ENCODE data around the gene VPS72.

Gene VPS72

GRCh38 chr1:151156515-151156819 lies 33.5 kb downstream of the VPS72 start, which contains the start of gene TNFAIP8L2:
TNFAIP8L2 (plus strand) TSS chr1:151156649; CDS start chr1:151158698, 2,049 bp downstream.
- no peak for DNase-seq
- TF ChIP-seq, protein P1, sequence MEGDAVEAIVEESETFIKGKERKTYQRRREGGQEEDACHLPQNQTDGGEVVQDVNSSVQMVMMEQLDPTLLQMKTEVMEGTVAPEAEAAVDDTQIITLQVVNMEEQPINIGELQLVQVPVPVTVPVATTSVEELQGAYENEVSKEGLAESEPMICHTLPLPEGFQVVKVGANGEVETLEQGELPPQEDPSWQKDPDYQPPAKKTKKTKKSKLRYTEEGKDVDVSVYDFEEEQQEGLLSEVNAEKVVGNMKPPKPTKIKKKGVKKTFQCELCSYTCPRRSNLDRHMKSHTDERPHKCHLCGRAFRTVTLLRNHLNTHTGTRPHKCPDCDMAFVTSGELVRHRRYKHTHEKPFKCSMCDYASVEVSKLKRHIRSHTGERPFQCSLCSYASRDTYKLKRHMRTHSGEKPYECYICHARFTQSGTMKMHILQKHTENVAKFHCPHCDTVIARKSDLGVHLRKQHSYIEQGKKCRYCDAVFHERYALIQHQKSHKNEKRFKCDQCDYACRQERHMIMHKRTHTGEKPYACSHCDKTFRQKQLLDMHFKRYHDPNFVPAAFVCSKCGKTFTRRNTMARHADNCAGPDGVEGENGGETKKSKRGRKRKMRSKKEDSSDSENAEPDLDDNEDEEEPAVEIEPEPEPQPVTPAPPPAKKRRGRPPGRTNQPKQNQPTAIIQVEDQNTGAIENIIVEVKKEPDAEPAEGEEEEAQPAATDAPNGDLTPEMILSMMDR (IDR thresholded peaks at IDR 0.05; ENCODE audit: low read depth, low read length) = no peak
- H3K4me3 ChIP-seq (ENCODE audit: low read depth, low read length) = no peak within 1 kb of the TSS

DNA sequence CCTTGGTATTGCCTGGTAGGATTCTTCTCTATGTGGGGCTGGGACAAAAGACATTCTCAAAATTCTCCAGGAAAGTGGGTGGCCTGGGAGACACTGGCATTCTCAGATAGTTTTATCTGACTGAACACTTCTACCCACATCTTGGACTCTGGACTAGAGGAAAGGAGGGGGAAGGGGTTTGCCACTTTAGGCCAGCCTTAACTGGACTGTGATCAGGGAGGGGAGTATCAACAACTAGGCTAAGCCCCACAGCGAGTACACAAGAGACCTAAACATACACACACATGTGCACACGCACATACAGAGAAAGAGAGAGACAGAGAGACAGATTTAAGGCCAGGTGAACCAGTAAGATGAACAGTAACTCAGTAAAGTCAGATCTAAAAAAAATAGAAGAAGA lies 42.3 kb downstream of the VPS72 start:
- H3K4me1 ChIP-seq = peaks cover 5% of the 10 kb centered on the region
- H3K4me3 ChIP-seq (ENCODE audit: low read depth, low read length) = no peak overlapping the region
- H3K36me3 ChIP-seq = no peaks in the 10 kb centered on the region
- DNase-seq = no peak
- TF ChIP-seq, protein P1 (IDR thresholded peaks at IDR 0.05; ENCODE audit: low read depth, low read length) = no peak
- no peaks in the 10 kb centered on the region for H3K9me3 ChIP-seq
- no peaks in the 10 kb centered on the region for H3K27me3 ChIP-seq

More at GRCh38 chr1:151156515-151156819, 33.5 kb downstream of the VPS72 start, which contains the start of gene TNFAIP8L2:
- H3K27me3 ChIP-seq = no peaks in the 10 kb centered on the region
- H3K36me3 ChIP-seq = peaks cover 19% of the 10 kb centered on the region
- no peaks in the 10 kb centered on the region for H3K9me3 ChIP-seq
- H3K4me1 ChIP-seq = no peaks in the 10 kb centered on the region

DNA sequence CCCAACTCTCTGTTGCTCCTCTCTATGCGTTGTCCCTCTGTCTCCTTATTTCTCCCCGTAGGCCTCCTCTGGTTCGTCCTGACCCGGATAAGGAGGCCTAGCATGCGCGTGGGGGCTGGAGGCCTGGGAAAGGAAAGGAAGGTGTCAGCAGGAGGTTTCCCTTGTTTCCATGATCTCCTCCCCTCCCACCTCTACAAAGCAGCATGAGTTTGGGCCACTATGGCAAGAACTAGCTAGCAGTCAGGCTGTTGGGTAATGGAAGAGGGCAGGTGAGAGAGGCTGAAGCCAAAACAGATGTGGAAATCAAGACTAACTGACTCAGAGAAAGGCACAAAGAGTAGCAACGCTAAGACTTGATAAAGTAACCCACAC lies 42.9 kb downstream of the VPS72 start:
- Histone ChIP-seq H3K4me3 (ENCODE audit: low read depth, low read length) (peak overlapping the region; percentile 74), H3K4me1 (peaks cover 5% of the 10 kb centered on the region), H3K36me3 (no peaks in the 10 kb centered on the region), H3K27me3 (no peaks in the 10 kb centered on the region), H3K9me3 (no peaks in the 10 kb centered on the region)
- no peak for DNase-seq
- TF ChIP-seq, protein P1 (IDR thresholded peaks at IDR 0.05; ENCODE audit: low read depth, low read length) = no peak

GRCh38 chr1:151146412-151147131 lies 43.4 kb downstream of the VPS72 start, which contains the start of gene SEMA6C:
SEMA6C (minus strand) TSS chr1:151146631; CDS start chr1:151142621, 4,010 bp downstream.
- Histone ChIP-seq H3K36me3 (no peaks in the 10 kb centered on the region), H3K4me3 (ENCODE audit: low read depth, low read length) (peak within 1 kb of the TSS; percentile 74), H3K4me1 (peaks cover 5% of the 10 kb centered on the region), H3K27me3 (no peaks in the 10 kb centered on the region), H3K9me3 (no peaks in the 10 kb centered on the region)
- TF ChIP-seq, protein P1 (IDR thresholded peaks at IDR 0.05; ENCODE audit: low read depth, low read length) = no peak
- DNase-seq = peak; percentile 97

DNA sequence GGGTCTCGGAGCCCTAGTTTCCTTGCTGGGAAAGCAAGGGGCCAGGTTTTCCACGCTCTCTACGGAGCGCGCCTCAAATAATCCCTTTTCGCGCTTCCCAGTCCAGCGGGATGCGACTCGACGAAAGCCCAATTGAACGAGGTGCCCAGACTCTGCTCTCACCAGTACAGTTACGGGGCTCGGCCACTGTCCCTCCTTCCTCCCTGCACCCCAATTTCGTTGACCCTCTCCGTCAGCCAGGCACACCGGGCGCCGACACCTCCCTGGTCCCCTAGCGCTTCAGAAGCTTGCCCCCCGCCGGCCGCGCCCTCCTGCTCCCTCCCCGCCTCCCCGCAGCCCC lies 44.0 kb downstream of the VPS72 start:
- H3K4me1 ChIP-seq = peaks cover 5% of the 10 kb centered on the region
- TF ChIP-seq, protein P1 (IDR thresholded peaks at IDR 0.05; ENCODE audit: low read depth, low read length) = no peak
- H3K36me3 ChIP-seq = no peaks in the 10 kb centered on the region
- no peaks in the 10 kb centered on the region for H3K9me3 ChIP-seq
- H3K27me3 ChIP-seq = no peaks in the 10 kb centered on the region
- no peak for DNase-seq
- peak overlapping the region; percentile 74 for H3K4me3 ChIP-seq (ENCODE audit: low read depth, low read length)

GRCh38 chr1:151145304-151146071 lies 44.5 kb downstream of the VPS72 start:
- no peaks in the 10 kb centered on the region for H3K36me3 ChIP-seq
- TF ChIP-seq, protein P1 (IDR thresholded peaks at IDR 0.05; ENCODE audit: low read depth, low read length) = no peak
- no peaks in the 10 kb centered on the region for H3K27me3 ChIP-seq
- peaks cover 5% of the 10 kb centered on the region for H3K4me1 ChIP-seq
- peak overlapping the region; percentile 74 for H3K4me3 ChIP-seq (ENCODE audit: low read depth, low read length)
- DNase-seq = no peak
- H3K9me3 ChIP-seq = no peaks in the 10 kb centered on the region

Measured in BE2C (cell line).